Neural cell (in vitro differentiated cells): ENCODE results near the gene ENKD1.

Experiments used
- EP300 ChIP-seq: fragments of 450-650 bp; conservative IDR thresholded peaks from 2 replicates; pipeline ENCODE4 v1.6.1; 2014; ENCODE audit warnings: antibody characterized with exemption, mild to moderate bottlenecking, moderate library complexity; ENCODE audit not compliant: poor library complexity, severe bottlenecking
- EZH2 ChIP-seq: fragments of 200-600, 300-800 bp; shearing (Covaris generic), sonication (generic); IDR thresholded peaks from 2 replicates; pipeline ENCODE4 v1.6.1; 2014; ENCODE audit warnings: antibody characterized with exemption, low read length, borderline replicate concordance, mild to moderate bottlenecking; ENCODE audit not compliant: insufficient read depth, poor library complexity, severe bottlenecking
- MXI1 ChIP-seq: fragments of 450-650 bp; conservative IDR thresholded peaks from 2 replicates; pipeline ENCODE4 v1.6.1; 2014; ENCODE audit warnings: antibody characterized with exemption, mild to moderate bottlenecking; ENCODE audit not compliant: poor library complexity, severe bottlenecking
- POLR2AphosphoS5 ChIP-seq: IDR thresholded peaks from 2 replicates; pipeline ENCODE4 v1.6.1; 2012
- RAD21 ChIP-seq: fragments of 450-650 bp; conservative IDR thresholded peaks from 2 replicates; pipeline ENCODE4 v1.6.1; 2014; ENCODE audit warnings: antibody characterized with exemption, mild to moderate bottlenecking, moderate library complexity
- REST ChIP-seq: IDR thresholded peaks from 2 replicates; pipeline ENCODE4 v1.6.1; 2012; ENCODE audit warnings: borderline replicate concordance
- SMC3 ChIP-seq: fragments of 450-650 bp; conservative IDR thresholded peaks from 2 replicates; pipeline ENCODE4 v1.6.1; 2014; ENCODE audit warnings: antibody characterized with exemption, mild to moderate bottlenecking, moderate library complexity; ENCODE audit not compliant: poor library complexity
- TAF1 ChIP-seq: IDR thresholded peaks from 2 replicates; pipeline ENCODE4 v1.6.1; 2012; ENCODE audit warnings: low read depth
- TF ChIP-seq, protein P1 (sequence below): fragments of 450-650 bp; IDR thresholded peaks from 2 replicates; pipeline ENCODE4 v1.5.1; 2014; ENCODE audit warnings: antibody characterized with exemption, mild to moderate bottlenecking, moderate library complexity; ENCODE audit not compliant: poor library complexity, severe bottlenecking

DNA sequence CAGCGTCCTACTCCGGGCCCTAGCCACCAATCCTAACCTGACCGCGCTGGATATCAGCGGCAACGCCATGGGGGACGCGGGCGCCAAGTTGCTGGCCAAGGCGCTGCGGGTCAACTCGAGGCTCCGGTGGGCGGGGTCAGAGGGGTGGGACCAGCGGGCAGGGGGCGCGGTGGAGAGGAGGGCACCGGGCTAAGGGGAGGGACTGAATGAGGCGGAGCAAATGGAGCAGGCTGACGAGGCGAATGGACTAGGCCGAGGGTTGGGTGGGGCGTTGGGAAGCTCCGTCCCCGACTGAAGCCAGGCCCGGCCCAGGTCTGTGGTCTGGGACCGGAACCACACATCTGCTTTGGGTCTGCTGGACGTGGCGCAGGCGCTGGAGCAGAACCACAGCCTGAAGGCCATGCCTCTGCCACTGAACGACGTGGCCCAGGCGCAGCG is 17.0 kb downstream of the ENKD1 start:
- TF ChIP-seq, protein P1, sequence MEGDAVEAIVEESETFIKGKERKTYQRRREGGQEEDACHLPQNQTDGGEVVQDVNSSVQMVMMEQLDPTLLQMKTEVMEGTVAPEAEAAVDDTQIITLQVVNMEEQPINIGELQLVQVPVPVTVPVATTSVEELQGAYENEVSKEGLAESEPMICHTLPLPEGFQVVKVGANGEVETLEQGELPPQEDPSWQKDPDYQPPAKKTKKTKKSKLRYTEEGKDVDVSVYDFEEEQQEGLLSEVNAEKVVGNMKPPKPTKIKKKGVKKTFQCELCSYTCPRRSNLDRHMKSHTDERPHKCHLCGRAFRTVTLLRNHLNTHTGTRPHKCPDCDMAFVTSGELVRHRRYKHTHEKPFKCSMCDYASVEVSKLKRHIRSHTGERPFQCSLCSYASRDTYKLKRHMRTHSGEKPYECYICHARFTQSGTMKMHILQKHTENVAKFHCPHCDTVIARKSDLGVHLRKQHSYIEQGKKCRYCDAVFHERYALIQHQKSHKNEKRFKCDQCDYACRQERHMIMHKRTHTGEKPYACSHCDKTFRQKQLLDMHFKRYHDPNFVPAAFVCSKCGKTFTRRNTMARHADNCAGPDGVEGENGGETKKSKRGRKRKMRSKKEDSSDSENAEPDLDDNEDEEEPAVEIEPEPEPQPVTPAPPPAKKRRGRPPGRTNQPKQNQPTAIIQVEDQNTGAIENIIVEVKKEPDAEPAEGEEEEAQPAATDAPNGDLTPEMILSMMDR: no peak
- TF ChIP-seq EZH2 (no peak), POLR2AphosphoS5 (no peak), RAD21 (no peak), EP300 (no peak), SMC3 (no peak), MXI1 (no peak), REST (no peak), TAF1 (no peak)
